Measurements from ENCODE around the gene G3BP2.
"Not testable (repeated sequence)": the region's sequence is repeated elsewhere in the genome, so short reads cannot be mapped to it uniquely, and the experiment has no call there.

G3BP2 gene

DNA sequence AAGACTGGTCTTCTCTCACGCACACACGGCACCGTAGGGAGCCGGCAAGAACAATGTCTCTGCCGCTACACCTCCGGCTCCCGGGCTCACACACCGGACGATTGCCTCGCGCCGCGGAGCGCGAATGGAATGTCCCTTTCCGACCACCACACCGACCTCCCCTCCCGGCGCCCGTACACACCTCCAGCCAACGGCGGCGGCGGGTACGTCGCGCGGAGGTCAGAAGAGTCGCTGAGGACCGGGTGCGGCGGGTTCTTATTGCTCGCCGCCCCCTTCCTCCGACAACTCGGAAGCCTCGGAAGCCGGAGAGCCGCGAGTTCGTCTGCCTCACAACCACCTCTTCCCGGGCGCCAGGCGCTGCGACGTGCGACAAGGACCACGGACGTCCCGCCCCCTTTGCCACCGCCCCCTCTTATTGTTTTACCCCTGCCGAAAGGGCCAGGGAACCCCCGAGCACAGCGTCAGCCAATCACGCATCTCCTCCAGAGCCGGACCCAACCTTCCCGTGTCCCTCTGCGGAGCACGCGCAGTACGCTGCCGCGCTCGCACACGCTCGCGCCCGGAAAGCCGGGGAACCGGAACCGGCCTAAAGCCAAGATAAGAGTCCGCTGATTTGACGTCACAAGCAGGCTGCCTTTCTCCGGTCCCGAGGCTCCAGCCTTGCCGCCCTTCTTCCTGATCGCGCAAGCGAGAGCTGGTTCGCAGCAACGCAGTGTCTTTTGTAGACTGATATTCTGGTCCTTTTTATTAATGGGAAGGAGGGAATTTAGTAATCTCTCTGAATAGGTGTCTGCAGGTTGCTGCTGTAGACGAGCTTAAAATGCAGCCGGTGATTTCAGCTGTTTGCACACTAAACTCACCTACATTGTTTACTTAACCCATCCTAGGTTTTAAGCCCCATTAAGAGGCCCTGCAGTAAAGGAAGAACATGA, at the start of gene G3BP2:
TSS of gene G3BP2 (minus strand) at position 385 of the 932 bp plus-strand sequence. CDS start 11,386 bp downstream, outside the sequence.
- peak; percentile 98 for DNase-seq (ENCODE audit: low read depth)

- no peak for DNase-seq (ENCODE audit: low read depth)
These were observed 49.2 kb upstream of the G3BP2 start for GRCh38 chr4:75722417-75722816.

DNA sequence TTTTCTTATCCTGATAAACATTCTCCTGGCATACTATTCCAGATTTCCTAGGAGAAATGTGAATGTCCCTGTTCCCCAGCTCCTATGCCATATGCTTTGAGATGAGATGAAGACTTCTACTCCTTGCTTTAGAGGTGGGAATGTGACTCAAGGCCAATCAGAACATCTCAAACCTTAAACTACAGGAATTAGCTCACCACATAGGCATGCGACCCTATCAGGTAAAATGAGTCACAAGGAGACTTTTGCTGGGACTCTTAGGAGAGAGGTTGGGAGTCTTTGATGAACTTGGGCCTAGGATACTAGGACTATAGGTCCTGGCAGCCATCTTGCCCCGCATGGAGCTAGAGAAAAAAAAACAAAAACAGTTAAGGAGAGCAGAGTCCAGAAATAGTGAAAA, 45.3 kb upstream of the G3BP2 start:
- DNase-seq (ENCODE audit: low read depth): no peak

GRCh38 chr4:75717408-75717807, 44.2 kb upstream of the G3BP2 start:
- DNase-seq (ENCODE audit: low read depth): no peak

- DNase-seq (ENCODE audit: low read depth): not testable (repeated sequence)
These were observed 42.8 kb upstream of the G3BP2 start for GRCh38 chr4:75716054-75716453.

- peak; percentile 80 for DNase-seq (ENCODE audit: low read depth)
These were observed 42.0 kb upstream of the G3BP2 start for GRCh38 chr4:75715105-75715799.

DNA sequence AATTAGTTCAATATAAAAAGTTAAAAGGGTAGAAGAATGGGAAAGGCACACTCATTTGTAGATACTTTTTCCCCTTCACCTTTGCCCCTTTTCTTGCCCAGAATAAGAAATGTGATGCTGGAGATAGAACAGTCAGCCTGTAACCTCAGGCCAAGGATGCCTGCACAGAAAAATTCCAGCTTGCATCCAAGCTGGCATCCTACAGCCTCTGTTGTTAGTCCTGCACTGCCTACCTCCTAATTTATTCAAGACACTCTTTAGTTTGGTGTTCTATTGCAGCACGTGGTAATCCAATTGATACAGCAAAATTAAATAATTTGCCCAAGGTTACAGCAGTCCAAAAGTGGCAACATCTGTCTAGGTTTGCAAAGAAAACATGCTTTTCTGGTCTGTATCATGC, 41.5 kb upstream of the G3BP2 start:
- DNase-seq (ENCODE audit: low read depth): peak; percentile 51

- DNase-seq (ENCODE audit: low read depth): no peak
These were observed 40.8 kb upstream of the G3BP2 start for GRCh38 chr4:75714011-75714410.

- DNase-seq (ENCODE audit: low read depth): no peak
These were observed 37.0 kb upstream of the G3BP2 start for GRCh38 chr4:75710246-75710645.

DNA sequence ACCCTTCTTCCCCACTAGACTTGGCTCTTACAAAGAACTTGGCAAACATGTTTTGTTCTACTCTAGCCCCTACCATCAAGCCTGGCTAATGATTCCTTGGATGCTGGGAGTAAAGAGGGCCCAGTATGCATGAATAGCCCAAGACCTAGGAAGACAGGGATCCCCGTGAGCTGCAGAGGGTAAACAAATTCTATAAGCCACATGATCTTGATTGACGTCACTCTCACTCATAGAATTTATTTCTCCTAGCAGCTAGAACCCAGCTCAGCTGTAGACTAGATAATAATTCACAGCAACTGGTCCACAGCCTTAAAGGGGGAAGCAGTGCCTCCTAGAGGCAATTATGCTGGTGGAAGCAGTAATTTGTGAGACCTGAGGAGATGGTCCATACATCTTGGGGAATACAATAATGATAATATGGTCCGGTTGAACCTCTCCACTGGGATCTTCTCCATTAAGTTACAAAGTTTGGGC, 35.0 kb upstream of the G3BP2 start:
- DNase-seq (ENCODE audit: low read depth): no peak

GRCh38 chr4:75705198-75705977, 32.2 kb upstream of the G3BP2 start:
- DNase-seq (ENCODE audit: low read depth): no peak

GRCh38 chr4:75702919-75703411, 29.8 kb upstream of the G3BP2 start:
- DNase-seq (ENCODE audit: low read depth): no peak

DNA sequence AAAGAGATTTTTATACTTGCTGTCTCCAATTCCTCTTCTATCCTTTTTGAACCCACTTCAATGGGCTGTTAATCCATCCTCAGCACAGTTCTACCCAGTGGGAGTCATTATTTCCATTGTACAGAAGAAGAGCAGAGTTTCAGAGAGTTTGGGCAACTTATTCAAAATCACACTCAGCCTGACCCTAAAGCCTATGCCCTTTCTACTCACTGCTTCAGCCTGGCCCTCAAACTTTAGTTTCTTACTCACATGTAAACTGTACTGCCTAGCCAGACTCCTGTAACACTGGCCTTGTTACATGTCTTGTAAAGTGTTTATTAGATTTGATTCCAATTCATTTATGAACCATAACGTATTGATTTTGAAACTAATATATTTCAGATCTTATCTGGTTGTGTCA, 26.1 kb upstream of the G3BP2 start:
- no peak for DNase-seq (ENCODE audit: low read depth)

DNA sequence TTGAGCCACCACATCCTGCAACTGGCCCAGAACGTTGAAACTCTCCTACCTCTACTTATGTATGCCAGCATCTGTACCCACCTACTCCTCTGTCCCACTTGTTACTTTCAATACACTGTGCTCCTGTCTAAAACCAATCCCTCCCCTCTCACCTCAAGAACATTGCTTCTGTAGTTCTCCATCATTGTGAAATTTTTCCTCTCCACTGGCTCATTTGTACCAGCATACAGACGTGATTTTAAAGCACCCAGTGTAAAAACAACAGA, 25.7 kb upstream of the G3BP2 start:
- no peak for DNase-seq (ENCODE audit: low read depth)

DNA sequence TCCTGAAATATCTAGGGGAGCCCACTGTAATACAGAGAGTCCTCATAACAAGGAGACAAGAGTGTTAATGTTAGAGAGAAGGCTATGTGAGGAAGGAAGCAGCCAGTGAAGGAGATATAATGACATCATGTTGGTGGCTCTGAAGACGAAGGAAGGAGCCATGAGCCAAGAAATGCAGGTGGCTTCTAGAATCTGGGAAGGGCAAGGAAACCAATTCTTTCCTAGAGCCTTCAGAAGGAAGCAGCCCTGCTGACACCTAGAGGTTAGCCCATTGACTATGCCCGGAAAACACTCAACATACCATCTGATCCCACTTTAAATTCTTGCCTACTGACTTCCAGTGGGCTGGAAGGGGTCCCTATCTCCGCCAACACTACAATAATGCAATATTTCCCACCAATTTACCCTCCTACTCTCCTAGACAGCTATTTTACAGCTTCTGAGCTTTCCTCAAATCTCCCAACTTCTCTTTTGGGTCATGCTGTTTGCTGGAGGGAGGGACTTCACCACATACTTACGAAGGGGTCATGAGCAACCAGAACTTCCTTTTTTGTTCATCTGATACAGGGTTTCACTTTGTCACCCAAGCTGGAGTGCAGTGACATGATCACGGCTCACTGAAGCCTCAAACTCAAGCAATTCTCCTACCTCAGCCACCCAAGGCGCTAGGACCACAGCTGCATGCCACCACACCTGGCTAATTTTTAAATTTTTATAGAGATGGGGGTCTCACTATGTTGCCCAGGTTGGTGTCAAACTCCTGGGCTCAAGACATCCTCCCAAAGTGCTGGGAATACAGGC, 25.2 kb upstream of the G3BP2 start:
- DNase-seq (ENCODE audit: low read depth): no peak

- DNase-seq (ENCODE audit: low read depth): no peak
These were observed 23.4 kb upstream of the G3BP2 start for GRCh38 chr4:75696581-75696980.

- no peak for DNase-seq (ENCODE audit: low read depth)
These were observed 22.9 kb upstream of the G3BP2 start for GRCh38 chr4:75696071-75696470.

- DNase-seq (ENCODE audit: low read depth): not testable (repeated sequence)
These were observed 18.9 kb upstream of the G3BP2 start for GRCh38 chr4:75692066-75692465.

DNA sequence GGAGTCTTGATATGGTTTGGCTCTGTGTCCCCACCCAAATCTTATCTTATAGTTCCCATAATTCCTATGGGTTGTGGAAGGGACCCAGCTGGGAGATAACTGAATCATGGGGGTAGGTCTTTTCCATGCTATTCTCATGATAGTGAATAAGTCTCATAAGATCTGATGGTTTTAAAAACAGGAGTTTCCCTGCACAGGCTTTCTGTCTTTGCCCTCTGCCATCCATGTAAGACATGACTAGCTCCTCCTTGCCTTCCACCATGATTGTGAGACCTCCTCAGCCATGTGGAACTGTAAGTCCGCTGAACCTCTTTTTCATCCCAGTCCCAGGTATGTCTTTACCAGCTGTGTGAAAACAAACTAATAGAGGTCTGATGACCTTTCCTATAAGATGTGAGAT, 13.9 kb upstream of the G3BP2 start:
- not testable (repeated sequence) for DNase-seq (ENCODE audit: low read depth)

- no peak for DNase-seq (ENCODE audit: low read depth)
These were observed 13.1 kb upstream of the G3BP2 start for GRCh38 chr4:75686346-75686745.

GRCh38 chr4:75685546-75686189, 12.5 kb upstream of the G3BP2 start:
- DNase-seq (ENCODE audit: low read depth): no peak
